Left lung (tissue), 10 donors: ENCODE measurements around the gene XXYLT1. TPM values are rescaled to one million over a fixed set of nuclear protein-coding genes. Genes with fewer than 3 reads are reported as not detected.

Experiments used
- ATAC-seq: fragments of 200-7000 bp; cut with Tn5 transposase; one replicate; pipeline ENCODE4 v1.9.1; 2020; ENCODE audit warnings: moderate library complexity
- DNase-seq, 4 donors: peaks; one replicate each; pipeline ENCODE4 v3.0.0-alpha.2; 2013 to 2020
- H3K27ac ChIP-seq, 2 donors: fragments of 200-600 bp; sonication (generic) in 1 of 2; one replicate each; pipeline versions ENCODE4 v1.5.0 to v1.8.0; 2020 to 2021
- H3K27me3 ChIP-seq, 2 donors: fragments of 200-600 bp; sonication (generic) in 1 of 2; one replicate each; pipeline versions ENCODE4 v1.5.0 to v1.8.0; 2020 to 2021
- H3K36me3 ChIP-seq, 2 donors: fragments of 200-600 bp; sonication (generic) in 1 of 2; one replicate each; pipeline versions ENCODE4 v1.5.0 to v1.8.0; 2020 to 2021
- H3K4me1 ChIP-seq, 2 donors: fragments of 200-600 bp; one replicate each; pipeline ENCODE4 v1.8.0; 2021
- H3K4me3 ChIP-seq, 2 donors: fragments of 200-600 bp; sonication (generic) in 1 of 2; one replicate each; pipeline versions ENCODE4 v1.5.0 to v1.8.0; 2020 to 2021; ENCODE audit warnings: mild to moderate bottlenecking in 1 of 2
- H3K9me3 ChIP-seq, 2 donors: fragments of 200-600 bp; sonication (generic) in 1 of 2; one replicate each; pipeline versions ENCODE4 v1.5.0 to v1.8.0; 2020 to 2021
- intact Hi-C, 2 donors: fragments of 100-400 bp; cut with DNase I; formaldehyde crosslinking; loops; one replicate each; pipeline versions ENCODE4 v1.11.2 to v1.14.2; 2022
- polyA plus RNA-seq, 6 donors: library from polyadenylated mRNA; unstranded; fragments of 120-200 nt; gene quantifications; one replicate each; pipeline ENCODE4 v1.2.1, GENCODE V29; 2013; ENCODE audit not compliant: insufficient read length in 6 of 6
- total RNA-seq, 2 donors: library from RNA; stranded (reverse); fragmentation: NEBNext Ultra II Directional; extraction: Animal tissue kit (Norgen Biotek cat#: 25700); gene quantifications; one replicate each; pipeline ENCODE4 v1.2.1, GENCODE V29; 2021
- TF ChIP-seq, protein P1 (sequence below), 2 donors: fragments of 200-600 bp; sonication (generic) in 1 of 2; IDR thresholded peaks; one replicate each; pipeline versions ENCODE4 v1.5.0 to v1.8.0; 2021; ENCODE audit warnings: antibody characterized with exemption in 2 of 2
- donor health status: DM: no; HTN: yes; CAD: no.
- donor health status: DM: no; HTN: no; CAD: no.

The XXYLT1 gene
- total and polyA plus RNA-seq, 8 donors, result 11.3 to 31.1 (median 25.5) TPM

DNA sequence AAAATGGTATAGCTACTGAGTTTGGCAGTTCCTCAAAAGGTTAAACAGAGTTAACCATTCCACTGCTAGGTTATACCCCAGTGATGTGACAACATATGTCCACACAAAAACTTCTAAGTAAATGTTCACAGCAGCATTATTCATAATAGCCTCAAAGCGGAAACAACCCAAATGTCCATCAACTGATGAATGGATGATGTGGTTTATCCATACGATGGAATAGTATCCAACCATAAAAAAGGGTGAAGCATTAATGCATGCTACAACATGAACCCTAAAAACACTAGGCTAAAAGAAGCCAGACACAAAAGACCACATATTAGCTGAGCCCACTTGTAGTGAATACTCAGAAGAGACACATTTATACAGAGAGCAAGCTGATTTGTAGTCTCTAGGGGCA lies 9.0 kb downstream of the XXYLT1 start:
- TF ChIP-seq, protein P1, sequence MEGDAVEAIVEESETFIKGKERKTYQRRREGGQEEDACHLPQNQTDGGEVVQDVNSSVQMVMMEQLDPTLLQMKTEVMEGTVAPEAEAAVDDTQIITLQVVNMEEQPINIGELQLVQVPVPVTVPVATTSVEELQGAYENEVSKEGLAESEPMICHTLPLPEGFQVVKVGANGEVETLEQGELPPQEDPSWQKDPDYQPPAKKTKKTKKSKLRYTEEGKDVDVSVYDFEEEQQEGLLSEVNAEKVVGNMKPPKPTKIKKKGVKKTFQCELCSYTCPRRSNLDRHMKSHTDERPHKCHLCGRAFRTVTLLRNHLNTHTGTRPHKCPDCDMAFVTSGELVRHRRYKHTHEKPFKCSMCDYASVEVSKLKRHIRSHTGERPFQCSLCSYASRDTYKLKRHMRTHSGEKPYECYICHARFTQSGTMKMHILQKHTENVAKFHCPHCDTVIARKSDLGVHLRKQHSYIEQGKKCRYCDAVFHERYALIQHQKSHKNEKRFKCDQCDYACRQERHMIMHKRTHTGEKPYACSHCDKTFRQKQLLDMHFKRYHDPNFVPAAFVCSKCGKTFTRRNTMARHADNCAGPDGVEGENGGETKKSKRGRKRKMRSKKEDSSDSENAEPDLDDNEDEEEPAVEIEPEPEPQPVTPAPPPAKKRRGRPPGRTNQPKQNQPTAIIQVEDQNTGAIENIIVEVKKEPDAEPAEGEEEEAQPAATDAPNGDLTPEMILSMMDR (IDR thresholded peaks at IDR 0.05), result no peak

DNA sequence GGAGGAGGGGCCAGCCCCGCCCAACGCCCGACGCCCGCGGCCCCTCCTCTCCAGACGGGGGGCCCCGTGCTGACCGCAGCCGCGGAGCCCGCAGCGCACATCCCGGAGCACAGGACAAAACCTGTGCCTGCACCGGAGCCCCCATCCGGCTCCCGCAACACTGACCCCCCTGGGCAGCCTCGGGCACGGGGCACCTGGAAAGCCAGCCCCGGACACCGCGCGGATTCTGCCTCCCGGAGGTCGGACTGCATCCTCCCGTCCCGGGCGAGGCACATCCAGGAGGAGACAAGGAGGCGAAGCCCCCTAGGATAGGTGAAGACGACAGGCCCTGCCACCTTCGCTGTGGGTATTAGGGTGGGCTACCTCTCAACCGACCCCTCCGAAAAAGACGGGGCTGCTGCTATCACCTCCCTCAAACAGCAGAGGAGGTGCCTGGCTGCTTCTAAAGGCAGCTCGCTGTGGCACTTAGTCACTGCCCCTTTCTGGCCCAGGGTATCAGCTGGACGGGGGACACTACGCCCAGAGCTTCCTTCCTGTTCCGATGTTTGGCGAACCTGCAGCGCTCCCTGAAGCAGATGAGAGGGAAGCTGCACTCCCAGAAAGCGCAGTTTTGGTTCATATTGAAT lies 10.6 kb downstream of the XXYLT1 start:
- Histone ChIP-seq H3K36me3 (no peaks in the 10 kb centered on the region), H3K27me3 (no peaks in the 10 kb centered on the region), H3K4me1 (peaks cover 12 to 47% of the 10 kb centered on the region in 2 donors), H3K9me3 (no peaks in the 10 kb centered on the region), H3K27ac (peak overlapping the region; percentile 87 to 94), H3K4me3 (peak overlapping the region; percentile 62 to 75)
- DNase-seq, result peak in 2 of 4 donors; percentile 70 to 95
- intact Hi-C loops, result no loop called here
- TF ChIP-seq, protein P1 (IDR thresholded peaks at IDR 0.05), result peak in 1 of 2 donors; percentile 8
- peak; percentile 15 for ATAC-seq

More for the DNA sequence above, 9.0 kb downstream of the XXYLT1 start:
- DNase-seq (no peak), ATAC-seq (no peak)
- intact Hi-C loops, result no loop called here
- H3K9me3 ChIP-seq, result no peaks in the 10 kb centered on the region
- no peaks in the 10 kb centered on the region for H3K27me3 ChIP-seq
- no peak overlapping the region for H3K4me3 ChIP-seq
- no peak overlapping the region for H3K27ac ChIP-seq
- H3K4me1 ChIP-seq, result peaks cover 12 to 47% of the 10 kb centered on the region in 2 donors
- no peaks in the 10 kb centered on the region for H3K36me3 ChIP-seq

DNA sequence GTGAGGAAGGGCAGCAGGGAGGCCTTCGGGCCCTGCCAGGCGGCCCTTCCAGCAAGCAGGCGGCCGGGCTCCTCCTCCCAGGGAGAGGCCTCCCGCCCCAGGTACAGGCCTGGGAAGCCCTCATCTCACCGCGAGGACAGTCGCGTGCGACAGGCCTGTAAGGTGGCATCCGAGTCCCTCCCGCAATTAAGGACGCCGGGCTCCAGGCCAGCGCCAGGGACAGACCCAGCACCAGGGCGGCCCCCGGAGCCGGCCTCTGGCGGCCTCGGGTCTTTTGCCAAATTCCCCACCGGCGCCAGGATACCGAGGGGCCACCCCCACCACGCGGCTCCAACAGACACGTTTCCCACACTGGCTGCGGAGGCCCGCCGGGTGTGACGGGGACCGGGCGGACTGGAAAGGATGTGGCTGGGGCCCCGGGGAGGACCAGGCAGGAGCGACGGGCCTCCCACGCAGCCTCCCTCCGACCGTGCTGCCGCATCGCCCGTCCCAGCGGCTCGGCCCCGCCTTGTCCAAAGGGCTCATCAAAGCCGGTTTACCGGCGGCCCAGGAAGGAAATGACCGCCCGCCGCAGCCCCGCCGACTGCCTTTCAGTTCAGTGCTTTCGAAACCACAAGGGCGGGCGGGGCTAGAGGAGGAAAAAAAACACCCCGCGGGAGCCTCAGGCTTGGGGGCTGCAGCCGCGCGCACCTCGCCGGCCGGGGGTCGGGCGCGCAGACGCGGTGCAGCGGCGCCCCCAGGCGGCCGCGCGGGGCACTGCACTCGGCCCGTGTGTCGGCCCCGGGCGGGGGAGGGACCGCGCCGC lies 11.3 kb downstream of the XXYLT1 start:
- Histone ChIP-seq H3K4me3 (peak overlapping the region; percentile 62 to 75), H3K27me3 (no peaks in the 10 kb centered on the region), H3K9me3 (no peaks in the 10 kb centered on the region), H3K4me1 (peaks cover 12 to 47% of the 10 kb centered on the region in 2 donors), H3K36me3 (no peaks in the 10 kb centered on the region), H3K27ac (peak overlapping the region; percentile 87 to 94)
- TF ChIP-seq, protein P1 (IDR thresholded peaks at IDR 0.05), result peak; percentile 49 to 73
- ATAC-seq (peak; percentile 95), DNase-seq (peak; percentile 91 to 96 (median 93))
- intact Hi-C loops, result loop anchor here in 1 of 2 donors (5.0 kb wide), 1 partner anchor 577 kb away; no protein-coding TSS in a partner anchor

DNA sequence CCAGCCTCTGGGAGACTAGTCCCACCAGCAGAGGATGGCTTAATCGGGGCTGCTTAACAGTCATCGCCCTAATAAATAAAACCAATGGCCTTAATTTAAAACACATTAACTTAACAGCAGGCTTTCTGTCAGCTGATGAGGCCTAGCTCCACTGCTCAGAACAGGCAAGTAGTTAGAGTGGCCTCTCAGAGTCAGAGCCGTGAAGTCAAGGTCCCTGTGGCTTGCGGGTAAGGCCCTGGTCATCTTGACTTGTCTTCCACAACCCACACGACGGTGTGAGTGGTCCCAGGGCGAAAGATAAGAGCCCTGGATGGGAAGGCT lies 11.8 kb downstream of the XXYLT1 start:
- H3K27me3 ChIP-seq, result no peaks in the 10 kb centered on the region
- intact Hi-C loops, result loop anchor here in 1 of 2 donors (5.0 kb wide), 1 partner anchor 577 kb away; no protein-coding TSS in a partner anchor
- TF ChIP-seq, protein P1 (IDR thresholded peaks at IDR 0.05), result no peak
- H3K4me3 ChIP-seq, result peak overlapping the region; percentile 62 to 75
- peaks cover 12 to 41% of the 10 kb centered on the region in 2 donors for H3K4me1 ChIP-seq
- ATAC-seq, result no peak
- H3K27ac ChIP-seq, result peak overlapping the region; percentile 87 to 94
- no peaks in the 10 kb centered on the region for H3K9me3 ChIP-seq
- no peak for DNase-seq
- H3K36me3 ChIP-seq, result no peaks in the 10 kb centered on the region
